GM19240 (cell line): ENCODE results near the gene ANLN.
"Not testable (repeated sequence)": the region's sequence is repeated elsewhere in the genome, so short reads cannot be mapped to it uniquely, and the experiment has no call there.

Experiments used
- DNase-seq: peaks from one replicate; pipeline ENCODE4 v3.0.0; 2011; ENCODE audit warnings: low spot score; ENCODE audit not compliant: insufficient read length

ANLN gene

GRCh38 chr7:36372156-36372555, 17.5 kb upstream of the ANLN start:
- no peak for DNase-seq

- not testable (repeated sequence) for DNase-seq
Measured at GRCh38 chr7:36378555-36378954, 11.1 kb upstream of the ANLN start.

GRCh38 chr7:36379831-36380504, 9.7 kb upstream of the ANLN start:
- no peak for DNase-seq

GRCh38 chr7:36381056-36381455, 8.6 kb upstream of the ANLN start:
- no peak for DNase-seq

GRCh38 chr7:36383284-36383683, 6.4 kb upstream of the ANLN start:
- DNase-seq = not testable (repeated sequence)

GRCh38 chr7:36385646-36386045, 4.0 kb upstream of the ANLN start:
- not testable (repeated sequence) for DNase-seq

- no peak for DNase-seq
Measured at GRCh38 chr7:36387435-36388231, 2.0 kb upstream of the ANLN start.

- no peak for DNase-seq
Measured at GRCh38 chr7:36388423-36388822, 1.2 kb upstream of the ANLN start.

GRCh38 chr7:36390199-36391090, 783 bp downstream of the ANLN start:
- DNase-seq = no peak

GRCh38 chr7:36391436-36392198, 2.0 kb downstream of the ANLN start:
- no peak for DNase-seq

- no peak for DNase-seq
Measured at GRCh38 chr7:36393826-36394225, 4.2 kb downstream of the ANLN start.

- no peak for DNase-seq
Measured at GRCh38 chr7:36395171-36395894, 5.7 kb downstream of the ANLN start.

- DNase-seq = no peak
Measured at GRCh38 chr7:36396150-36396549, 6.5 kb downstream of the ANLN start.

GRCh38 chr7:36400036-36400435, 10.4 kb downstream of the ANLN start:
- no peak for DNase-seq

GRCh38 chr7:36400606-36401005, 10.9 kb downstream of the ANLN start:
- no peak for DNase-seq

GRCh38 chr7:36403452-36403851, 13.8 kb downstream of the ANLN start:
- no peak for DNase-seq

GRCh38 chr7:36404639-36405408, 15.2 kb downstream of the ANLN start:
- DNase-seq = no peak

GRCh38 chr7:36405409-36405803, 15.7 kb downstream of the ANLN start:
- DNase-seq = no peak

GRCh38 chr7:36406156-36406555, 16.5 kb downstream of the ANLN start:
- no peak for DNase-seq
